Measurements from ENCODE around the gene CLCN4. TPM values are rescaled to one million over a fixed set of nuclear protein-coding genes. Genes with fewer than 3 reads are reported as not detected.

CLCN4 gene
- total and polyA plus RNA-seq, 2 donors from 2014 or later: 2.4 to 7.3 TPM

DNA sequence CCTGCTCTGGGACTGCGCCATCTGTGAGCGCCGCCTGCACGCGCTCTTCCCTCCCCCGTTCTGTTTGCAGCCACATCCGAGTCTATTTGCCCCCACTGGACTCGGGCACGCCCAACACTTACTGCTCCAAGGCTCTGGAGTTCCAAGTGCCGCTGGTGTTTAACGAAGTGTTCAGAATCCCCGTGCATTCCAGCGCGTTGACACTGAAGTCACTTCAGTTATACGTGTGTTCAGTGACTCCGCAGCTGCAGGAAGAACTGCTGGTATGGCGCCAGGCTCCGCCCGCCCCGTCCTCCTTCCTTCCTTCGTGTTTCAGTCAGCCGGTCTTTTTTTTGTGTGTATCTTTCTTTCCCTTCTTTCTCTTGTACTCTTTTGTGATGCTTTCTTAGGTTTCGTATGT lies 30.7 kb upstream of the CLCN4 start:
- no peak for DNase-seq
- Histone ChIP-seq H3K27me3 (ENCODE audit: control insufficient read depth, insufficient read depth, low read length) (no peaks in the 10 kb centered on the region), H3K4me1 (ENCODE audit: control insufficient read depth in 2 of 3, insufficient read depth in 2 of 3, low read depth in 1 of 3, low read length in 3 of 3) (no peaks in the 10 kb centered on the region), H3K9me3 (ENCODE audit: control insufficient read depth in 2 of 3, insufficient read depth in 1 of 3, low read length in 3 of 3) (no peaks in the 10 kb centered on the region), H3K27ac (ENCODE audit: low read depth in 2 of 2, low read length in 2 of 2) (no peak overlapping the region), H3K4me3 (ENCODE audit: low read length in 3 of 3) (no peak overlapping the region), H3K9ac (ENCODE audit: low read length in 3 of 3) (no peak overlapping the region), H3K36me3 (ENCODE audit: control insufficient read depth in 2 of 3, insufficient read depth in 3 of 3, low read length in 3 of 3) (peaks cover 0 to 11% (median 0%) of the 10 kb centered on the region in 3 donors)
- no peak for FAIRE-seq
- TF ChIP-seq, protein P1, sequence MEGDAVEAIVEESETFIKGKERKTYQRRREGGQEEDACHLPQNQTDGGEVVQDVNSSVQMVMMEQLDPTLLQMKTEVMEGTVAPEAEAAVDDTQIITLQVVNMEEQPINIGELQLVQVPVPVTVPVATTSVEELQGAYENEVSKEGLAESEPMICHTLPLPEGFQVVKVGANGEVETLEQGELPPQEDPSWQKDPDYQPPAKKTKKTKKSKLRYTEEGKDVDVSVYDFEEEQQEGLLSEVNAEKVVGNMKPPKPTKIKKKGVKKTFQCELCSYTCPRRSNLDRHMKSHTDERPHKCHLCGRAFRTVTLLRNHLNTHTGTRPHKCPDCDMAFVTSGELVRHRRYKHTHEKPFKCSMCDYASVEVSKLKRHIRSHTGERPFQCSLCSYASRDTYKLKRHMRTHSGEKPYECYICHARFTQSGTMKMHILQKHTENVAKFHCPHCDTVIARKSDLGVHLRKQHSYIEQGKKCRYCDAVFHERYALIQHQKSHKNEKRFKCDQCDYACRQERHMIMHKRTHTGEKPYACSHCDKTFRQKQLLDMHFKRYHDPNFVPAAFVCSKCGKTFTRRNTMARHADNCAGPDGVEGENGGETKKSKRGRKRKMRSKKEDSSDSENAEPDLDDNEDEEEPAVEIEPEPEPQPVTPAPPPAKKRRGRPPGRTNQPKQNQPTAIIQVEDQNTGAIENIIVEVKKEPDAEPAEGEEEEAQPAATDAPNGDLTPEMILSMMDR (IDR thresholded peaks at IDR 0.05; ENCODE audit: borderline replicate concordance, extremely low read depth, insufficient read depth): no peak
- intact Hi-C loops (cut with DNase I): no loop called here

DNA sequence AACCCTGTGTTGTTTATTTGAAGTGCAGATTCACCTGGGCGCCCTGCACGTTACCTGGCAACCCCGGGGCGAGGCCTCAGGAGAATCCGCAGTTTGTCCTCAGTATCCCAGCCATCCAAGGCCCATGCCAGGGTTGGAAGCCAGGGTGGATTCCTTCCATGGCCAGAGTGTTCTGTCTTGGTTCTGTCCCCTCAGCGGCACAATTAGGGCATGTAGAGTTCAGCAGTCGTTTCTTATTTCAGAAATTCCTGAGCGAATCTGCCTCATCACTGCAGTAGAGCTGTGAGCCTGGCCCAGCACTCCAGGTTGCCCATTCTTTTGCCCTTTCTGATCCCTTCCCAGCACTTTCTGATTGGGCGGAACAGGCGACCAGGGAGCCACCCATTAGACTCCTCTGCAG lies 29.9 kb upstream of the CLCN4 start:
- Histone ChIP-seq H3K9me3 (ENCODE audit: control insufficient read depth in 2 of 3, insufficient read depth in 1 of 3, low read length in 3 of 3) (no peaks in the 10 kb centered on the region), H3K27ac (ENCODE audit: low read depth in 2 of 2, low read length in 2 of 2) (no peak overlapping the region), H3K4me3 (ENCODE audit: low read length in 3 of 3) (no peak overlapping the region), H3K9ac (ENCODE audit: low read length in 3 of 3) (no peak overlapping the region), H3K27me3 (ENCODE audit: control insufficient read depth, insufficient read depth, low read length) (no peaks in the 10 kb centered on the region), H3K4me1 (ENCODE audit: control insufficient read depth in 2 of 3, insufficient read depth in 2 of 3, low read depth in 1 of 3, low read length in 3 of 3) (no peaks in the 10 kb centered on the region), H3K36me3 (ENCODE audit: control insufficient read depth in 2 of 3, insufficient read depth in 3 of 3, low read length in 3 of 3) (peaks cover 0 to 13% (median 0%) of the 10 kb centered on the region in 3 donors)
- intact Hi-C loops (cut with DNase I): no loop called here
- no peak for DNase-seq
- FAIRE-seq: no peak
- TF ChIP-seq, protein P1 (IDR thresholded peaks at IDR 0.05; ENCODE audit: borderline replicate concordance, extremely low read depth, insufficient read depth): no peak

DNA sequence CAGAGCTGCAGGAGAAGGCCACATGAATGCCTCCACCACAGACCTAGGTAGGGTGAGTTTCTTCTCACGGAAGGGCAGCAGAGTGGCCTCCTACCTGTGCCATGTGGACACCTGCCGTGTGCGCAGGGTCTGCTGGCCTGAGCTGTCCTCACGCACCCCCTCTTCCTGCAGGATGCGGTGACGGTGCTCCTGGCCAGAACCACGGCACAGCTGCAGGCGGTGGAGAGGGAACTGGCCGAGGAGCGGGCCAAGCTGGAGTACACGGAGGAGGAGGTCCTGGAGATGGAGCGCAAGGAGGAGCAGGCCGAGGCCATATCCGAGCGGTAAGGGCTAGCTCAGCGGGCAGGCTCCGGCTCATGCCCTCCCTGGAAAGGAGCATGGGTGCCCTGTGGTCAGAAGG lies 28.4 kb upstream of the CLCN4 start:
- Histone ChIP-seq H3K9me3 (ENCODE audit: control insufficient read depth in 2 of 3, insufficient read depth in 1 of 3, low read length in 3 of 3) (no peaks in the 10 kb centered on the region), H3K4me3 (ENCODE audit: low read length in 3 of 3) (no peak overlapping the region), H3K27me3 (ENCODE audit: control insufficient read depth, insufficient read depth, low read length) (no peaks in the 10 kb centered on the region), H3K27ac (ENCODE audit: low read depth in 2 of 2, low read length in 2 of 2) (no peak overlapping the region), H3K9ac (ENCODE audit: low read length in 3 of 3) (no peak overlapping the region), H3K4me1 (ENCODE audit: control insufficient read depth in 2 of 3, insufficient read depth in 2 of 3, low read depth in 1 of 3, low read length in 3 of 3) (no peaks in the 10 kb centered on the region), H3K36me3 (ENCODE audit: control insufficient read depth in 2 of 3, insufficient read depth in 3 of 3, low read length in 3 of 3) (peaks cover 0 to 13% (median 0%) of the 10 kb centered on the region in 3 donors)
- FAIRE-seq (no peak), DNase-seq (no peak)
- TF ChIP-seq, protein P1 (IDR thresholded peaks at IDR 0.05; ENCODE audit: borderline replicate concordance, extremely low read depth, insufficient read depth): no peak
- intact Hi-C loops (cut with DNase I): no loop called here

DNA sequence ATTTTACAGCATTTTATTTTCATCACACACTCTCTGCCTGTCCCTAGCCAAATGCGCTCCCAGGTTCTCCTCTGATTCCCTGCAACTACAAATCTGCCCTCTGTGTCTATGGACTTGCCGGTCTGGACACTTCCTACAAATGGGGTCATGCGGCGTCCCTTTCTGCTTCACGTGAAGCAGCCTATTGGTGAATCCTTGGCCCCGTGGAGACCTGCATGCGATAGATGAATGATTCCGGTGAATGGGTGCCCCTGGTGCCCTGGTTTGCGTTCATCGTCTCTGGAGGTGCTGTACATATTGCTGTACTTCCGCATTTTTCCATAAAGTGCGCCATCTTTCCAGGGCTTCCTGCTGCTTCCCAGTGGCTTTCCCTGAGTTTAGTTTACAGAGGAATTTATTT lies 27.5 kb upstream of the CLCN4 start:
- TF ChIP-seq, protein P1 (IDR thresholded peaks at IDR 0.05; ENCODE audit: borderline replicate concordance, extremely low read depth, insufficient read depth): no peak
- no peaks in the 10 kb centered on the region for H3K27me3 ChIP-seq (ENCODE audit: control insufficient read depth, insufficient read depth, low read length)
- FAIRE-seq: no peak
- H3K9ac ChIP-seq (ENCODE audit: low read length in 3 of 3): no peak overlapping the region
- no peak overlapping the region for H3K27ac ChIP-seq (ENCODE audit: low read depth in 2 of 2, low read length in 2 of 2)
- H3K4me1 ChIP-seq (ENCODE audit: control insufficient read depth in 2 of 3, insufficient read depth in 2 of 3, low read depth in 1 of 3, low read length in 3 of 3): no peaks in the 10 kb centered on the region
- intact Hi-C loops (cut with DNase I): no loop called here
- H3K4me3 ChIP-seq (ENCODE audit: low read length in 3 of 3): no peak overlapping the region
- H3K36me3 ChIP-seq (ENCODE audit: control insufficient read depth in 2 of 3, insufficient read depth in 3 of 3, low read length in 3 of 3): peaks cover 0 to 13% (median 2%) of the 10 kb centered on the region in 3 donors
- no peaks in the 10 kb centered on the region for H3K9me3 ChIP-seq (ENCODE audit: control insufficient read depth in 2 of 3, insufficient read depth in 1 of 3, low read length in 3 of 3)
- no peak for DNase-seq

All from kidney (tissue), 14 donors.